CD4-positive, alpha-beta T cell (primary cell): Measurements from ENCODE around the gene VPS13D. TPM values are rescaled to one million over a fixed set of nuclear protein-coding genes. Genes with fewer than 3 reads are reported as not detected.

ENCODE experiments used
- ATAC-seq: fragments of 200-7000 bp; cut with Tn5 transposase; one replicate; pipeline ENCODE4 v1.10.0; 2022; ENCODE audit warnings: mild to moderate bottlenecking; ENCODE audit not compliant: poor library complexity
- CTCF ChIA-PET: fragments of 350-600 bp; sonication (Branson Sonifier 250); formaldehyde crosslinking; loops from one replicate; lab custom pipeline; 2021; ENCODE audit warnings: antibody characterized with exemption, inconsistent platforms; lab: Charles Lee
- POLR2A ChIA-PET: fragments of 350-600 bp; sonication (Branson Sonifier 250); formaldehyde crosslinking; loops from one replicate; lab custom pipeline; 2021; ENCODE audit warnings: antibody characterized with exemption, inconsistent platforms; lab: Charles Lee
- DNase-seq, 14 experiments: peaks; one replicate each; pipeline ENCODE4 v3.0.0-alpha.2; 2013 to 2020; ENCODE audit warnings: mixed read lengths in 2 of 14
- H3K27ac ChIP-seq, 2 donors: one replicate each; pipeline versions ENCODE4 v1.5.1 to v1.7.0; 2013; ENCODE audit warnings: low read length in 2 of 2, low read depth in 1 of 2, mild to moderate bottlenecking in 1 of 2
- H3K27me3 ChIP-seq, 2 experiments: 1 replicate in 1 of 2; 2 replicates in 1 of 2; pipeline versions ENCODE4 v1.6.1 to v1.7.0; 2013; ENCODE audit warnings: low read length in 2 of 2, control low read depth in 1 of 2, mild to moderate bottlenecking in 1 of 2, moderate library complexity in 1 of 2; ENCODE audit not compliant: insufficient read depth in 2 of 2, control insufficient read depth in 1 of 2
- H3K36me3 ChIP-seq: one replicate; pipeline ENCODE4 v1.6.1; 2013; ENCODE audit warnings: low read length, control low read depth; ENCODE audit not compliant: insufficient read depth
- H3K4me1 ChIP-seq: one replicate; pipeline ENCODE4 v1.6.1; 2013; ENCODE audit warnings: low read length, control low read depth; ENCODE audit not compliant: insufficient read depth
- H3K4me3 ChIP-seq: one replicate; pipeline ENCODE4 v1.5.1; 2013; ENCODE audit warnings: mild to moderate bottlenecking, low read length, moderate library complexity
- H3K9me3 ChIP-seq, 2 experiments: 1 replicate in 1 of 2; 2 replicates in 1 of 2; pipeline versions ENCODE4 v1.6.1 to v1.7.0; 2013; ENCODE audit warnings: low read length in 2 of 2, mild to moderate bottlenecking in 2 of 2, control low read depth in 1 of 2, moderate library complexity in 1 of 2; ENCODE audit not compliant: control insufficient read depth in 1 of 2, insufficient read depth in 1 of 2
- H3K27ac Mint-ChIP-seq: one replicate; pipeline ENCODE4 v1.8.0; 2020; ENCODE audit warnings: mixed read lengths
- H3K27me3 Mint-ChIP-seq: one replicate; pipeline ENCODE4 v1.8.0; 2021; ENCODE audit warnings: mixed read lengths
- H3K36me3 Mint-ChIP-seq: one replicate; pipeline ENCODE4 v1.8.0; 2021; ENCODE audit warnings: low read depth, mixed read lengths
- H3K4me1 Mint-ChIP-seq: one replicate; pipeline ENCODE4 v1.8.0; 2021; ENCODE audit warnings: low read depth, mixed read lengths
- H3K4me3 Mint-ChIP-seq: one replicate; pipeline ENCODE4 v1.8.0; 2020; ENCODE audit warnings: mild to moderate bottlenecking, mixed read lengths
- H3K9me3 Mint-ChIP-seq: one replicate; pipeline ENCODE4 v1.8.0; 2020; ENCODE audit warnings: mixed read lengths
- intact Hi-C, 2 experiments: fragments of 100-400 bp; cut with DNase I in 1 of 2; cut with micrococcal nuclease in 1 of 2; formaldehyde crosslinking; loops; one replicate each; pipeline versions ENCODE4 v1.15.1 to v1.9.0; 2023 to 2025; cut with DNase I, micrococcal nuclease
- total RNA-seq, 174 experiments: library from RNA in 2 of 174; stranded (reverse) in 2 of 174; gene quantifications; one replicate each; pipeline ENCODE4 v1.2.3 and lab custom pipeline; 2021 to 2026
- TF ChIP-seq, protein P1 (sequence below): fragments of 200-600 bp; IDR thresholded peaks from one replicate; pipeline ENCODE4 v1.8.0; 2022; ENCODE audit warnings: antibody characterized with exemption, mild to moderate bottlenecking

VPS13D gene
- total RNA-seq, 2 experiments from 2014 or later = 63.0 to 67.3 TPM

DNA sequence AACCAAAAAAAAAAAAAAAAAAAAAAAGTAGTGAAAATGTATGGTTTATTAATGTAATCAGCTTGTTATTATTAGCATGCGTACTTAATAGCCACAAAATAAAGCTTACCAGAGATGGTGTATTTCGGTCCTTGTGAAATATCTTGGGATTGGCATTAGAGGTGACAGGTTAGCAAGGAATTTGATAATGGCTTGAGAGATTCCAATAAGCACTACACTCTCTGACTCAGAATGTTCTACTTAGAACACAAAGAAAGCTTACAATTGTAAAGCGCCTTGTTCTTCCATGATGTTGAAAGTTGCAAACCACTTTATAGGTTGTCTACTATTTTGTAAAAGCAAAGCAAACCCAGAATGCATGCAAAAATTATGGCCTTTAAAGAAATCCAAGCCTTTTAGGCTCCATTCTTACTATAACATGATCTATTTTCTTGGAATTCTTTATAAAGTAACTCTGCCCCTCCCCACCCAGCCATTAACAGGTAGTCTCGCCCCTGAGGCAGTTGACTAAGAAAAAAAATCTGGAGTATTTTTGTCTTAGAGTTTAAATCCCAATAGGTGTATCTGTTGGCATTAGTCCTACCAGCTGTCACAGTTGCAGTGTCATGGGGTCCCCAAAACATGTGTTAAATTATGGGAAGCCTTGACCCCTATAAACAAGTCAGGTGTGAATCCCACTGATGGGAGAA, 259.0 kb downstream of the VPS13D start:
- POLR2A ChIA-PET = no interaction called here
- Mint-ChIP-seq H3K9me3 (no peaks in the 10 kb centered on the region), H3K4me1 (peaks cover 11% of the 10 kb centered on the region), H3K4me3 (no peak overlapping the region), H3K36me3 (peaks cover 68% of the 10 kb centered on the region), H3K27ac (no peak overlapping the region), H3K27me3 (no peaks in the 10 kb centered on the region)
- H3K36me3 ChIP-seq = peaks cover 30% of the 10 kb centered on the region
- H3K27me3 ChIP-seq = no peaks in the 10 kb centered on the region
- CTCF ChIA-PET = interaction anchor here (0.6 kb wide), 1 partner anchor 60 kb away, joined by 3 read pairs; no protein-coding TSS in a partner anchor
- TF ChIP-seq, protein P1, sequence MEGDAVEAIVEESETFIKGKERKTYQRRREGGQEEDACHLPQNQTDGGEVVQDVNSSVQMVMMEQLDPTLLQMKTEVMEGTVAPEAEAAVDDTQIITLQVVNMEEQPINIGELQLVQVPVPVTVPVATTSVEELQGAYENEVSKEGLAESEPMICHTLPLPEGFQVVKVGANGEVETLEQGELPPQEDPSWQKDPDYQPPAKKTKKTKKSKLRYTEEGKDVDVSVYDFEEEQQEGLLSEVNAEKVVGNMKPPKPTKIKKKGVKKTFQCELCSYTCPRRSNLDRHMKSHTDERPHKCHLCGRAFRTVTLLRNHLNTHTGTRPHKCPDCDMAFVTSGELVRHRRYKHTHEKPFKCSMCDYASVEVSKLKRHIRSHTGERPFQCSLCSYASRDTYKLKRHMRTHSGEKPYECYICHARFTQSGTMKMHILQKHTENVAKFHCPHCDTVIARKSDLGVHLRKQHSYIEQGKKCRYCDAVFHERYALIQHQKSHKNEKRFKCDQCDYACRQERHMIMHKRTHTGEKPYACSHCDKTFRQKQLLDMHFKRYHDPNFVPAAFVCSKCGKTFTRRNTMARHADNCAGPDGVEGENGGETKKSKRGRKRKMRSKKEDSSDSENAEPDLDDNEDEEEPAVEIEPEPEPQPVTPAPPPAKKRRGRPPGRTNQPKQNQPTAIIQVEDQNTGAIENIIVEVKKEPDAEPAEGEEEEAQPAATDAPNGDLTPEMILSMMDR = no peak
- H3K27ac ChIP-seq = no peak overlapping the region
- DNase-seq = no peak
- ATAC-seq = no peak
- no peak overlapping the region for H3K4me3 ChIP-seq
- intact Hi-C loops = no loop called here
- no peaks in the 10 kb centered on the region for H3K4me1 ChIP-seq
- no peaks in the 10 kb centered on the region for H3K9me3 ChIP-seq

DNA sequence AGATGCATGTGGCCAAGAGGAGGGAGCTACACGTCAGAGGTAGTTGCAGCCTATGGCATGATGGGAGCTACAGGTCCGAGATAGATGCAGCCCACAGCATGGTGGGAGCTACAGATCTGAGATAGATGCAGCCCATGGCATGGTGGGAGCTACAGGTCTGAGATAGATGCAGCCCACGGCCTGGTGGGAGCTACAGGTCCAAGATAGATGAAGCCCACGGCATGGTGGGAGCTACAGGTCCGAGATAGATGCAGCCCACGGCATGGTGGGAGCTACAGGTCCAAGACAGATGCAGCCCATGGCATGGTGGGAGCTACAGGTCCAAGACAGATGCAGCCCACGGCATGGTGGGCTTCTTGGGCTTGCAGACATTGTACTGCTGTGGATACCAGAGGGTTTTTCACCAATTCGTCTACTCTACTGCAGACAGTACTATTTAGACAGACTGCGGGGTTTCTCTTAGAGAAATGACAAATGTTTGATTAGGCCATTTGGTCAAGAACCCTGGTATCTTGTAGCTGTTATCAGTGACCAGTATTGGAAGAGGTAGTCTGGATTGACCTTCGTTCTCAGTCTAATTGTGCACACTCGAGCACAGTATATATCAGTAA, 260.8 kb downstream of the VPS13D start:
- intact Hi-C loops = no loop called here
- Histone ChIP-seq H3K27ac (no peak overlapping the region), H3K4me3 (no peak overlapping the region), H3K9me3 (no peaks in the 10 kb centered on the region), H3K36me3 (peaks cover 21% of the 10 kb centered on the region), H3K27me3 (no peaks in the 10 kb centered on the region), H3K4me1 (peaks cover 3% of the 10 kb centered on the region)
- Mint-ChIP-seq H3K27me3 (no peaks in the 10 kb centered on the region), H3K4me3 (no peak overlapping the region), H3K4me1 (peaks cover 19% of the 10 kb centered on the region), H3K27ac (no peak overlapping the region), H3K36me3 (peaks cover 59% of the 10 kb centered on the region), H3K9me3 (no peaks in the 10 kb centered on the region)
- ChIA-PET POLR2A (interaction anchor here (1.3 kb wide), 1 partner anchor 20 kb away, joined by 4 read pairs; no protein-coding TSS in a partner anchor), CTCF (no interaction called here)
- no peak for ATAC-seq
- no peak for DNase-seq
- TF ChIP-seq, protein P1 = no peak

GRCh38 chr1:12491656-12492055, 261.8 kb downstream of the VPS13D start:
- Mint-ChIP-seq H3K27ac (no peak overlapping the region), H3K4me1 (peaks cover 25% of the 10 kb centered on the region), H3K9me3 (no peaks in the 10 kb centered on the region), H3K36me3 (peaks cover 60% of the 10 kb centered on the region), H3K4me3 (no peak overlapping the region), H3K27me3 (no peaks in the 10 kb centered on the region)
- TF ChIP-seq, protein P1 = no peak
- CTCF ChIA-PET = interaction anchor here (0.5 kb wide), 1 partner anchor 152 kb away, joined by 3 read pairs; no protein-coding TSS in a partner anchor
- H3K27me3 ChIP-seq = no peaks in the 10 kb centered on the region
- ATAC-seq = no peak
- H3K4me1 ChIP-seq = peaks cover 5% of the 10 kb centered on the region
- H3K27ac ChIP-seq = no peak overlapping the region
- H3K9me3 ChIP-seq = no peaks in the 10 kb centered on the region
- peaks cover 20% of the 10 kb centered on the region for H3K36me3 ChIP-seq
- intact Hi-C loops = no loop called here
- no peak for DNase-seq
- POLR2A ChIA-PET = interaction anchor here (1.3 kb wide), 1 partner anchor 19 kb away, joined by 4 read pairs; no protein-coding TSS in a partner anchor
- no peak overlapping the region for H3K4me3 ChIP-seq
